SH-SY5Y (cell line): ENCODE data around the gene CAMKMT.

Experiments used
- GATA2 ChIP-seq: IDR thresholded peaks from 2 replicates; pipeline ENCODE4 v1.6.1; 2011; ENCODE audit warnings: mild to moderate bottlenecking, low read depth, low read length
- GATA3 ChIP-seq: IDR thresholded peaks from 2 replicates; pipeline ENCODE4 v1.6.1; 2011; ENCODE audit warnings: low read depth, mild to moderate bottlenecking, low read length, moderate library complexity

DNA sequence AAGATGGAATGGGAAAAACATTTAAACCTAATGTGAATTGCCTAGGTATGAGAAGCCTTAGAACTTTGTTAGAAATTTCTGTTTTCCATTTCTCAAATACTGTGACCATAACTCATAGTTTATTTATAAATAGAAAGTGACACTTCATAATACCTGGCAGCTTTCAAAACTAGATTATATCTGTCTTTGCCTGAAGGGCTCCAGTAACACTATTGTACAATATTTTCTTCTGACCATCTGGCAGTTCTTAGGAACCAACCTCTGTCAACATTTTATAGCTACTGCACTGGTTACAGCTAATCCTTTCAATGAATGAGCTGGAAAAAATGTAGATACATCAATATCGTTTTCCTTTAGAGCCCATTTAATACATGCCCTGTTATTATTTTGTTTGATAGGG lies 237.4 kb downstream of the CAMKMT start:
- peak; percentile 50 for TF ChIP-seq GATA2
- TF ChIP-seq GATA3, result peak; percentile 75
